Spinal cord (tissue), 10 donors: Measurements from ENCODE around the gene TK2. TPM values are rescaled to one million over a fixed set of nuclear protein-coding genes. Genes with fewer than 3 reads are reported as not detected.
"Not testable (repeated sequence)": the region's sequence is repeated elsewhere in the genome, so short reads cannot be mapped to it uniquely, and the experiment has no call there.

ENCODE experiments used
- DNase-seq, 6 donors: peaks; one replicate each; pipeline versions ENCODE4 v3.0.0 to v3.0.0-alpha.2; 2013 to 2015; ENCODE audit warnings: low spot score in 6 of 6, low read depth in 4 of 6
- H3K27ac ChIP-seq: one replicate; pipeline ENCODE4 v1.5.1; 2013; ENCODE audit warnings: low read depth, low read length, control low read depth
- H3K27me3 ChIP-seq: one replicate; pipeline ENCODE4 v1.6.1; 2013; ENCODE audit warnings: low read length; ENCODE audit not compliant: control insufficient read depth, insufficient read depth
- H3K36me3 ChIP-seq: one replicate; pipeline ENCODE4 v1.6.1; 2013; ENCODE audit warnings: low read length; ENCODE audit not compliant: control insufficient read depth, insufficient read depth
- H3K4me1 ChIP-seq: one replicate; pipeline ENCODE4 v1.6.1; 2013; ENCODE audit warnings: low read length; ENCODE audit not compliant: control insufficient read depth, insufficient read depth
- H3K4me3 ChIP-seq: one replicate; pipeline ENCODE4 v1.5.1; 2013; ENCODE audit warnings: low read depth, low read length, control low read depth
- H3K9me3 ChIP-seq: one replicate; pipeline ENCODE4 v1.6.1; 2013; ENCODE audit warnings: low read length; ENCODE audit not compliant: control insufficient read depth, insufficient read depth
- WGBS: methylation state at CpG from one replicate; pipeline ENCODE4 v1.1.5; 2013; ENCODE audit warnings: missing lambda C conversion rate; ENCODE audit not compliant: insufficient coverage; 5-methylcytosine and 5-hydroxymethylcytosine counted together
- polyA plus RNA-seq, 2 donors: library from polyadenylated mRNA; unstranded; fragments of 120-200 nt; gene quantifications; one replicate each; pipeline ENCODE4 v1.2.1, GENCODE V29; 2013; ENCODE audit not compliant: insufficient read length in 2 of 2
- small RNA-seq: library from RNA; depleted of rRNA; stranded (forward); fragments of <200 nt; gene quantifications from one replicate; pipeline ENCODE3, GENCODE V24; 2014; ENCODE audit warnings: low replicate concordance
- total RNA-seq, 2 donors: library from RNA; depleted of rRNA in 1 of 2; stranded (reverse); fragments of 120-200 nt in 1 of 2; fragments of >200 nt in 1 of 2; gene quantifications; one replicate each; pipeline versions ENCODE4 v1.2.3 to v1.2.4, GENCODE V29; 2013 to 2014
- donor health status: healthy.

TK2 gene
- total and polyA plus RNA-seq, 4 donors: 32.6 to 42.8 (median 38.2) TPM

DNA sequence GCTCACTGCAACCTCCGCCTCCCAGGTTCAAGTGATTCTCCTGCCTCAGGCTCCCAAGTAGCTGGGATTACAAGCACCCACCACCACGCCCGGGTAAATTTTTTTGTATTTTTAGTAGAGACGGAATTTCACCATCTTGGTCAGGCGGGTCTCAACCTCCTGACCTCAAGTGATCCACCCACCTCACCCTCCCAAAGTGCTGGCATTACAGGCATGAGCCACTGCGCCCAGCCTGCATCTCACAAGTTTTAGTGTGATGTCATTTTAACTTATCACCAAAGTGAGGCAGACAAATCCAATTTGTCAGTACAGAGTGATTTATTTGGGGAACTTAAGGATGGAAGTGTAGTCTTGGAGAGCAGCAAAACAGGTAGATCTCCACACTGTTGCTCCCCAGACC is 83.3 kb downstream of the TK2 start:
- H3K36me3 ChIP-seq, H3K4me1 ChIP-seq, H3K27me3 ChIP-seq, DNase-seq, H3K27ac ChIP-seq, H3K9me3 ChIP-seq, H3K4me3 ChIP-seq: not testable (repeated sequence)
- WGBS: no CpG with 5 or more reads among the region's 6 CpGs

GRCh38 chr16:66465946-66466345 is 84.0 kb downstream of the TK2 start:
- not testable (repeated sequence) for H3K4me3 ChIP-seq, H3K4me1 ChIP-seq, H3K27me3 ChIP-seq, H3K36me3 ChIP-seq, H3K9me3 ChIP-seq, H3K27ac ChIP-seq, DNase-seq
- 98% methylated on average over 5 of the region's 6 CpGs for WGBS

- Histone ChIP-seq H3K36me3 (no peaks in the 10 kb centered on the region), H3K27me3 (no peaks in the 10 kb centered on the region), H3K27ac (no peak overlapping the region), H3K4me1 (no peaks in the 10 kb centered on the region), H3K9me3 (no peaks in the 10 kb centered on the region), H3K4me3 (no peak overlapping the region)
- no peak for DNase-seq
- WGBS: no CpG with 5 or more reads among the region's 1 CpG
Measured at GRCh38 chr16:66462912-66463311, 87.0 kb downstream of the TK2 start.

- no peak for DNase-seq
- Histone ChIP-seq H3K9me3 (no peaks in the 10 kb centered on the region), H3K4me1 (no peaks in the 10 kb centered on the region), H3K27ac (no peak overlapping the region), H3K4me3 (no peak overlapping the region), H3K36me3 (no peaks in the 10 kb centered on the region), H3K27me3 (no peaks in the 10 kb centered on the region)
- no CpG with 5 or more reads among the region's 1 CpG for WGBS
Measured at GRCh38 chr16:66460703-66461102, 89.2 kb downstream of the TK2 start.

GRCh38 chr16:66459878-66460277 is 90.0 kb downstream of the TK2 start:
- no peak overlapping the region for H3K27ac ChIP-seq
- no peaks in the 10 kb centered on the region for H3K9me3 ChIP-seq
- 43% methylated on average over 1 of the region's 5 CpGs for WGBS
- no peaks in the 10 kb centered on the region for H3K27me3 ChIP-seq
- no peaks in the 10 kb centered on the region for H3K36me3 ChIP-seq
- H3K4me1 ChIP-seq: no peaks in the 10 kb centered on the region
- H3K4me3 ChIP-seq: no peak overlapping the region
- DNase-seq: no peak

- WGBS: 70% methylated on average over 7 of the region's 7 CpGs
- Histone ChIP-seq H3K27ac (no peak overlapping the region), H3K36me3 (no peaks in the 10 kb centered on the region), H3K9me3 (no peaks in the 10 kb centered on the region), H3K4me1 (no peaks in the 10 kb centered on the region), H3K27me3 (no peaks in the 10 kb centered on the region), H3K4me3 (no peak overlapping the region)
- DNase-seq: no peak
Measured at GRCh38 chr16:66458853-66459252, 91.1 kb downstream of the TK2 start.

- Histone ChIP-seq H3K4me3 (no peak overlapping the region), H3K27me3 (no peaks in the 10 kb centered on the region), H3K27ac (no peak overlapping the region), H3K4me1 (no peaks in the 10 kb centered on the region), H3K9me3 (no peaks in the 10 kb centered on the region), H3K36me3 (no peaks in the 10 kb centered on the region)
- WGBS: no CpG with 5 or more reads among the region's 5 CpGs
- DNase-seq: no peak
Measured at GRCh38 chr16:66458292-66458691, 91.6 kb downstream of the TK2 start.

Small RNA genes lying within 50 kb of the gene (small RNA-seq; reads per million reads assigned to genes)
- not detected for gene CKLF-CMTM1

Other genes starting within 250 kb of the TK2 start
- gene CDH5, start 183.4 kb downstream of the TK2 start, total RNA-seq: 10 to 100 TPM; 23.5 to 78.3 TPM
- gene CDH5, start 183.4 kb downstream of the TK2 start, polyA plus RNA-seq: 10 to 100 TPM; 29.0 to 41.7 TPM
- 1 to 10 TPM; 4.9 to 5.7 TPM for gene BEAN1, start 122.8 kb downstream of the TK2 start, total RNA-seq
- gene BEAN1, start 122.8 kb downstream of the TK2 start, polyA plus RNA-seq: 10 to 100 TPM; 26.1 to 27.0 TPM
- gene CKLF, start 2.5 kb upstream of the TK2 start, total RNA-seq: 10 to 100 TPM; 40.3 to 65.1 TPM
- gene CKLF, start 2.5 kb upstream of the TK2 start, polyA plus RNA-seq: 10 to 100 TPM; 38.1 to 41.0 TPM
- gene CMTM1, start 16.3 kb upstream of the TK2 start, total RNA-seq: 1 to 10 TPM; 4.5 to 8.9 TPM
- gene CMTM1, start 16.3 kb upstream of the TK2 start, polyA plus RNA-seq: 10 to 100 TPM; 11.2 to 12.8 TPM
- 1 to 10 TPM in 1 of 2 donors, under 1 TPM in 1; 0.33 to 1.7 TPM for gene CMTM2, start 29.3 kb upstream of the TK2 start, total RNA-seq
- gene CMTM2, start 29.3 kb upstream of the TK2 start, polyA plus RNA-seq: 1 to 10 TPM in 1 of 2 donors, under 1 TPM in 1; 0.48 to 1.5 TPM
- gene CMTM3, start 54.6 kb upstream of the TK2 start, total RNA-seq: 10 to 100 TPM; 13.7 to 22.0 TPM
- gene CMTM3, start 54.6 kb upstream of the TK2 start, polyA plus RNA-seq: 10 to 100 TPM; 41.0 to 48.4 TPM
- 10 to 100 TPM; 34.8 to 64.3 TPM for gene CMTM4, start 146.6 kb upstream of the TK2 start, total RNA-seq
- 10 to 100 TPM; 44.1 to 57.1 TPM for gene CMTM4, start 146.6 kb upstream of the TK2 start, polyA plus RNA-seq
- gene DYNC1LI2, start 201.5 kb upstream of the TK2 start, total RNA-seq: 100 to 1,000 TPM; 137 to 194 TPM
- 100 to 1,000 TPM; 171 to 178 TPM for gene DYNC1LI2, start 201.5 kb upstream of the TK2 start, polyA plus RNA-seq